HPDE6-E6E7 (cell line): Measurements from ENCODE around the gene CDC37L1.

Source experiments
- DNase-seq: peaks from one replicate; pipeline ENCODE4 v3.0.0; 2011; ENCODE audit warnings: missing footprints; ENCODE audit errors: extremely low spot score

The CDC37L1 gene

DNA sequence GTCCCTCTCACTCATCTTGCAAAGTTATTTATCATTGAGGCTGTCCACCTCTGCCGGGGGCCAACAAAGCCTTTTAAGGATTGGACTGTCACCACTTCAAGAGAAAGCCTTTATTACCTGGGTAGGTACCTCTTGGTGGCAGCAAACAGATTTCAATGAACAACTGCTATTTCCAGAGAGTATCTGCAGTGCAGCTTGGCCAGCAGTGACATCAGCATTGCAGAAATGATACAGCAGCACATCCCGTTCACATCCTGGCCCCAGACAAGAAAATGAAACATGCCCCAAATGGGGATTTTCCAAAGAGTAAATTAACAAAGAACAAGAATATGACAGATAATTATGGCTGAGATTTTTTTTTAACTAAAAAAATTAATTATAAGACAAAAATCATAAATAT, 10.8 kb upstream of the CDC37L1 start:
- no peak for DNase-seq

DNA sequence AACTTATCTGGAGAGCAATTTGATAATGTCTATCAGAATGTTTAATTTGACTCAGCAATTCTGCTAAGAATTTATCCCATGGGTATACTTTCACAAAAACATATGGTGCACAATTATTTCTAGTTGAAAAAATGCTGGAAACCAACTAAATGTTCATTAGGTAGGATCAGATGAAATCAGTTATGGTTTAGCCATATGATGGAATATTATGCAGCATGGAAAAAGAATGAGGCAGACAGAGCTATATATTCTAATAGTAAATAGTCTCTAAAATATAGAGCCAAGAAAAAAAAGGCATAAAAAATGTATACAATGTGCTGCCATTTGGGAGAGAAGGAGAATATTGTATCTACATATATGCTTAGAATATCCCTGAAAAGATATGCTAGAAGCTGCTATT, 9.5 kb upstream of the CDC37L1 start:
- DNase-seq, result no peak

DNA sequence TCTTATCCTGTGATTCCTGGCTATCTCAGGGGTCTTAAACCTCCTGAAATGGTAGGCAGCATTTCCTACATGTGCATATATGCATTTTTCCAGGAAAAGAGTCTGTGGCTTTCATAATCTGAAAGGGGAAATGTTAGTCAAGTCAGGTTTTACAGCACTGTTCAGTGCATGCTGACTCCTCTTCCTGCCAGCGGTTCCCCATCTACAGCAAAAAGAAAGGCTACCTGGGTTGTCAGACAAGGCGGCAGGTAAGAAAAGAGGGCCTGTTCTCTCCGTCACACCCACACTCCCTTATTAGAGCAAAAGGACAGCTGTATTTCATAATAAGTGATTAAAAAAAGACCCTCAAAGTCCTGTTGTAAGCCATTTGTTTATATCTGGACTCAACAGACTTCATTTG, 8.8 kb upstream of the CDC37L1 start:
- DNase-seq, result no peak

DNA sequence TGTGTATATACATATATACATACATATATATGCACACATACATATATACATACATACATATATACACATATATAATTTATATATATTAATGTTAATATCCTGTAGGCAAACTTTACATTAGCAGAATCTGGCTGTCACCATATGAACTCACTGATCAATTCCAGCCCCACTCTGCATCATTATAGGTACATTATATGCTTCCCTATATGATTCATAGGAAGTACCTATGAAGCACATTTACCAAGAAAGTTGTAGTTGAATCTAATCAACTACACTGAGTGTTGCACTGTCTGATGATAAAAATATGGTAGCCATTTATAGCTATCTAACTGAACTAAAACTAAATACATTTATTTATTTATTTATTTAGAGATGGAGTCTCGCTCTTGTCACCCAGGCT, 7.6 kb upstream of the CDC37L1 start:
- DNase-seq, result no peak

DNA sequence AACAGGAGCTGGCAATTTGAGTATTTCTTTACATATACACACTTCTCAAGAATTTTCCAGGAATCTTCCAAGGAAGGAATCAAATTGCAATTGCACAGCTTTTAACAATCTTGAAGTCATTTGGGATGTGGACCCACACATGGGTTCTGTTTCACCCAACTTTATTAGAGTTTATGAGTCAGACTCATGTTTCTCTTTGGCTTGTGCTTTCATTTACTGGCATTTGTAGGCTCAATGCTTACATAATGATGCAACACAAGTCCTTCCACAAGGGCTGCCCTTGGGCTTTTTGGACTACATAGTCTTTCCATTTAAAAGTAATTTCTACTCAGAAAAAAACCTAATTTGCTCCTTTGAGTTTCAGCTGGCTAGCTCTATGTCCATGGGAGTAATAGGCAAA, 4.6 kb upstream of the CDC37L1 start:
- no peak for DNase-seq

DNA sequence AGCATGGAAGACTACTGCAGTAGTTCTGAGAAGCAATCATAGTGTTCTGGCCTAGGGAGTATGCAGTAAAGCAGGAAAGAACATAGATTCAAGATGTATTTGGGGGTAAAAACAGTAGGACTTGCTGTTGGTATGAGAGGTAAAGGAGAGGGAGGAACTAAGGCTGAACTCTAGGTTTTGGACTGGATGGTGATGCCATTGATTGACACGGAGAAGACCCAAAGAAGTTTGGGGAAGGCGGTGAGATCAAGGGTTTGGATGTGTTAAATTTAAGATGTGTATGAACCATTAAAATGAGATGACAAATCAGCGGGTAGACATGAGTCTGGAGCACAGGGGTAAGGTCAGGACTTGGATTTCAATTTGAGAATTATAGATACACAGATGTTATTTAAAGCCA, 2.0 kb upstream of the CDC37L1 start:
- DNase-seq, result no peak

DNA sequence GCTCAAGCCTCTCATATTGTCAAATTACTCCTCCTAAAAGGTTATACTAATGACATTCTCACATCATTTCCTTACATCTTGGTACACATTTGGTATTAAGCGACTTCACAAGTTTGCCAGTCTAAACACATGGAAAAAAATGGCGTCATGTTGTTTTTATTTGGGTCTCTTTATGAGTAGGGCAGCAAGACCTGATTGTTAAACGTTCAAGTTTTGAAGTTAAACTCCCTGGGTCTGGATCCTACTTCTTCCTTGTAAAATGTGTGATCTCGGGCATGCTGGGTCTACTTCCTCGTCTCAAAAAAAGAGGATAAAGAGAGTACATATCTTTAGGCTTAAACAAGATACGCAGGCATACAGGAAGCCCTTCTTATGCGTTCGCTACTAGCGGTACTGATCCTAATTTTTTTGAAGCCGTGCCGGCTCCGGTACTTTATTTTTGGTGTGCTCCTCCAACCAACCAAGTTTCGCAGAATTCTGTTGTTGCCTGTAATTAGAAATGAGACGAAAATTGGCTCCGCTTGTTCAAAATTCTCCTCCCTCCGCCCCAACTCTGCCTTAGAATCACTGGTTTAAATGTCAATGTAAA, 596 bp upstream of the CDC37L1 start:
- DNase-seq, result no peak

DNA sequence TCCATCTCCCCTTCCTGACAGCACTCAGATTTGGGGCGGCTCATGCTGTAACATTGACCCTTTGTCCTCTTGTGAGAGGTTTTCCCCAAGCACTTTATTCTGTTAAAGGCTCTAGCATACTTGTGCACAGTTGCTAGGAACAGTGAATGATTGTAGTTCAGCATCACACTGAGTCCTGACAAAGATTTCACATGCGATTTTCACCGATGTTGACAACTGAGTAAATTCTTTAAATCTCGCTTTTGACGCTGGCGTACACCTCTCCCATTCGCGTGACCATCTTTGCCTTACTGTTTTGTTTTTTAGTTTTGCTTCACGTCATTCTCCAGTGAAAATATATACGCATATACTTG, 780 bp downstream of the CDC37L1 start:
- DNase-seq, result no peak

DNA sequence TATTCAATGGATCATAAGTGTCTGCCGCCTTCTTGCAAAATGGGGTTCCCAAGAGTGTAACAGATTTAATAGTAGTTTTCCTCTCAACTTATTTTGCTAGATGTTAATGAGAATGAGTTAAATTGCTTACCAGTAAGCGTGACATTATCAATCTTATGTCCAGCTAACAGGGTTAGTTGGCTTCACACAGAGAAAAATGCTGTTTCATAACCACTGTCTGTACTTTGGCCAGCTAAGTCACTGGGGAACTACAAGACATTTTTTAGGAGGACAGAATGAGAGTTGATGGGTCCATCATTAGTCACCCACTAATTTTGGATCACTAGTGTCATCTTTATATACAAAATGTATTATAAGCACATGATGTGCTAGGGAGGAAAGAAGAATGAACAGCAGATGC, 1.4 kb downstream of the CDC37L1 start:
- no peak for DNase-seq

DNA sequence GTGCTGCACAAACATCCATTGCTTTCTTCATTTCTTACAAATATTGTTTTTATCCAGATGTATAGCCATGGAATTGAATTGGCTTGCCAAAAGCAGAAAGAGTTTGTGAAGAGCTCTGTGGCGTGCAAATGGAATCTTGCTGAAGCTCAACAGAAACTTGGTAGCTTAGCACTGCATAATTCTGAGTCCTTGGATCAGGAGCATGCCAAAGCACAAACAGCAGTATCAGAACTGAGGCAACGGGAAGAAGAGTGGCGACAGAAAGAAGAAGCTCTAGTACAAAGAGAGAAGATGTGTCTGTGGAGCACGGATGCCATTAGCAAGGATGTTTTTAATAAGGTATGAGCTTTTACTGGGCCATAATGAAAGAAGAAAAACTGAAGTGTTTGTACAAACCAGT, 5.5 kb downstream of the CDC37L1 start:
- no peak for DNase-seq

DNA sequence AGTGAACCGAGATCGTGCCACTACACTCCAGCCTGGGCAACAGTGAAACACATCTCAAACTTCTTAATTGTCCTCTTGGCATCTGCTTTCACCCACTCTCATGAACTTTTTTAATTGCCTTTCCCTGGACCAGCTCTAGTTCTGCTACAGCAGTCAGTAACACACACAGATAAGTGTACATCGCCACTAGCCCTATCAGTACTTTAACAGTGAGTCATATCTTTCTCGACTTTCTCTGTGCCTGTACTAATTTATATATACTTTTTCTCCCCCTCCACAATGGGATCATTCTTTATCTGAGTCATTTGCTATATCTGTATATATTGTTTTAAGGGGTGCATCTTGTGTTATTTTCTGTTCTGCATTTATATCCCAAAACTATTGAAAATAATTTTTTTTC, 6.7 kb downstream of the CDC37L1 start:
- no peak for DNase-seq

DNA sequence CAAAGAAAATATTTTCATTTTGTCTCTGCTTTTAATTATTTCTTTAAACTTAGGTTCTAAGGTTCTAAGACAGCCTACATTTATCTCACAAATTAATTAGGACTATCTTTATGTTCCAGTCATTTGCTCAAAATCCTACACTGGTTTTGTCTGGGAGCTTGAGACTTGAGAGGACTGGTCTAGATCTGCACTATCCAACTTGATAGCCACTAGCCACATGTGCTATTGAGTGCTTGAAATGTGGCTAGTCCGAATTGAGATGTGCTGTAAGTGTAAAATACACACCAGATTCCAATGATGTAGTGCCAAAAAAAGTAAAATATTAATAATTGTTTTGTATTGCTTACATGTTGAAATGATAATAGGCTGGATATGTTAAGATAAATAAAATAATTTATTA, 7.2 kb downstream of the CDC37L1 start:
- DNase-seq, result no peak

DNA sequence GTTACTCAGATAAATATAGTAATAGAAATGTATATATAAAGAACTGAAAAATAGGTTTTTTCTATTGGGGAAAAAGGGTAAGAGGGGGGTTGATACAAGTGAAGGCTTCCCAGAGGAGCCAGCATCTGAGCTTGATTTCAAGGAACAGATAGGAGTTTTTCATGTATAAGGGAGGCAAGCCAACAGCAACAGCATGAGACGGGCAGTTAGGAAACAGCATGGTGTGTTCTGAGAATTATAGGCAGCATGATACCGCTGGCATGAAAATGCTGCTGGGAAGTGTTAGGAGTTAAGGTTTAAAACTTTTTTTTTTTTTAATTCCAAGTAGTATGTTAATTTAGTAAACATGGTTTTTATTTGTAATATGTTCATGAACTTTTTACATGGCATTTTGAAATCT, 9.7 kb downstream of the CDC37L1 start:
- no peak for DNase-seq

DNA sequence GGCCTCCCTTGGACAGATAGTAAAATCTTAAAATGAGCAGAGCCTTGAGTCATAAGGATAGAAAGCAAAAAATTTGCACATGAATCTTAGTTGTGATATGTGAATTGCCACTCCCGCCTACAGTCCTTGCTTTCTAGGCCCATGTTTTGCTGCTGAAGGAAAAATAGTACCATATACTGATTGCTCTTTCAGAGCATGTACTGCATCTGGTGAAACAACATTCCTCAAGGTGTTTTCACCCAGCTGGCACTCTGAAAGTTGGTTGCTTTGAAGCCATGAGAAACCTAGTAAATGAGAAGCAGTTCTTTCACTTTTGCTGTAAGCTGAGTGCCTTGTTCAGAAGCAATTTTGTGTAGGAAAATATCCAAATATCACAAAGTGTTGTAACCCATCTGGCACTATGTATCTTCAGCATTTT, 10.3 kb downstream of the CDC37L1 start:
- no peak for DNase-seq

DNA sequence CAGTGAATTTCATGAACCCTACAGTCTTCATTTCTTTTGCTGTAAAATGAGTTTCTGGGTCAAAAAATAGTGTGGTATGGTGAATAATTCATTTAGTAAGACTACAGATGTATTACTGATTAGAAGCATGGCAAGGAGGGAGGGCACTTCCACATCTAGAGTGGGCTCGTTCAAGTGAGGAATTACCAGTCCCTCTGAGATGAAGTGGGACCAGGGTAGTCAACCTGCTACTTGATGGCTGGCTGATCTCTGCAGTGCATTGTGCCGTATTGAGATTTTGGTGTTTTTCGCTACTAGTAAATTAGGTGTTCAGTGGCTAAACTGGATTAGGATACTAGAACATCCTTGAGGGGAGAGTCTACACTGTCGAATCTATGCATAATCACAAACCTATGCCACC, 10.8 kb downstream of the CDC37L1 start:
- no peak for DNase-seq

DNA sequence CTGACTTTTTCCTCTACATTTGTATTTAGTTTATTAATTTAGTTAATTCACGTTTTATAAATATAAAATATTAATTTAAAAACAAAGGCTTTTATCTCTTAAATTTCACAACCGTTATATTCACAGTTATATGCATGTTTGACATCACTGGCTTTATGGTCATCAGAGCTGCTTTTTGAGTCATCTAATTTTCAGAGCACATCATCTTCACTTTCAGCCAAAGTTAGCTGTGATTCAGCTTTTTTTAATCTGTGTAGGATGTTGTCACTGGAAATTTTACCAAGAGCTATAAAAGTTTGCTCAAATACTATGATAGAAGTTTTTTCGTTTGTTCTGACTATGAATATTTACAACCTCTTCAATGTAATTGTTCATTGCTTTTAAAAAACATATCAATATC, 12.4 kb downstream of the CDC37L1 start:
- no peak for DNase-seq

DNA sequence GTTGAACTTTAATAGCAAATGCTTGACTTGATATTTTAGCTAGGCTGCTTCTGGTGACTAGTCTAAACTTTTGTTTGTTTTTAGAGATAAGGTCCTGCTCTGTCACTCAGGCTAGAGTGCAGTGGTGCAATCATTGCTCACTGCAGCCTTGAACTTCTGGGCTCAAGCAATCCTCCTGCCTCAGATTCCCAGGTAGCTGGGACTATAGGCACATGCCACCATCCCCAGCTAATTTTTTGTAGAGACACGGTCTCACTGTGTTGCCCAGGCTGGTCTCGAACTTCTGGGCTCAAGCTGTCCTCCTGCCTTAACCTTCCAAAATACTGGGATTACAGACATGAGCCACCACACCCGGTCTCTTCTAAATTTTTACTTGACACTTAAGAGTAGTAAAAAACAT, 20.7 kb downstream of the CDC37L1 start:
- no peak for DNase-seq

DNA sequence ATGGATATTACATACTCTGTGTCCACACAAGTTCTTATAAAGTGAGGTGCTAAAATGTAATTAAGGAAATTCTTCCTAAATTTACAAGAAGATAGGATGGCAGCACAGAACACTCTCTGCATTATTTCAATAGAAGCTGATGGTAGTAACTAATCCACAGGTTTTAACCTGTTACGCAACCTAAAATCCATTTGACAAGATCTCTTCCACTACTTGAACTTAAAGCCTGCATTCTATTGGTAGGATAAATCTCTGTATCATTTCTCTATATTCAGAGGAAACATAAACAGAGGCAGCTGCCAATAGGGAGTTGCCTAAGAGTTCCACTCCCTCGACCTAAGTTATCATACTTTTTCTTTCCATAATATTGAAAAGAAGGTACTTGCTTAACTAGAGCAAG, 21.6 kb downstream of the CDC37L1 start:
- DNase-seq, result no peak

DNA sequence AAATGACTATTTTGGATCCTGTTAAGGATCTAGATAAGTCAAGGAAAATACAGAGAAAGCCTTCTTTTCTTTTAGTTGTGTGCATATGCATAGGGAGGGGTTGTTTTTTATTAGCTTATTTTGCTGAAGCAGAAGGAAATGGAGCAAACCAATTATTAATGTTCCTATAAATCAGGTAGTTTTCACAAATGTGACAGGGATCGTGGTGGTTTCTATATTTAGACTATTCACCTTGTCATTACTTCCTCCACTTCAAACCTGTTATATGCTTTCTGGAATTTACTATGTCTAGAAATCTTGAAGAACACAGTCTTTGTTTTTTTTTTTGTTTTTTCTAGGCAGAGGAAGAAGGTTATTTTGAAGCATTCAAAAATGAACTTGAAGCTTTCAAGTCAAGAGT, 22.2 kb downstream of the CDC37L1 start:
- DNase-seq, result no peak

DNA sequence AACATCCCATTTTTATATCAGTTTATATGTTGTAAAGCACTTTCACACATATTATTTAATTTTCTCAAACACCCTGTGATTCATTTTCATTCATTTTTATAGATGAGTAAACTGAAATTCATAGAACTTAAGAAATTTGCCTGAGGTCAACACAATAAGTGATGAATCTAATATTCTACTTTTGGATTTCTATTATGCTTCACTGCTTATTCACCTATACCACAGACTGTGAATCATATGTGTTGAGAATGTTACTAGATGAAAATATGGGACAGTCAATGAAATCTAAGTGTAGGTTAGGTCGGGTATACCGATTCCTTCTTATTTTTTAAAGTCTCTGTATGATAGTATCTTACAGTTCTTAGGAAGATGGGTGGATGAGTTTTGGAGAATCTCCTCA, 24.8 kb downstream of the CDC37L1 start:
- DNase-seq, result no peak

DNA sequence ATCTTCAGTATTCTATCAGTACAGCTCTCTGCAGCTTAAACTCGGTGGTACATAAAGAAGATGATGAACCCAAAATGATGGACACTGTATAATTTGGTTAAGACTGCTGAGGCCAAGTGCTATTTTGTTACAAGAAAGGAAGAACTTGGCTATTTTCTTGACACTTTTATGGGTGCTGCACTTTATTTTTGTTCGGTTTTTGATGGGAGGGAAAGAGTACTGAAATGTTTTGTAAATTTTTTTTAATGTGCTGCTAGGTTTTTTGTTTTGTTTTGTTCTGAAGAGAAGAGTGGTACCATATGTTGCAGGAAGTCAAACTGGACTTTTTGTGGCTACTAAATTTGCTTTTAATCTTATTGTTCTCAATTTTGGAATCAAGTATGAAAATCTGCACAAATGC, 26.7 kb downstream of the CDC37L1 start:
- DNase-seq, result no peak

DNA sequence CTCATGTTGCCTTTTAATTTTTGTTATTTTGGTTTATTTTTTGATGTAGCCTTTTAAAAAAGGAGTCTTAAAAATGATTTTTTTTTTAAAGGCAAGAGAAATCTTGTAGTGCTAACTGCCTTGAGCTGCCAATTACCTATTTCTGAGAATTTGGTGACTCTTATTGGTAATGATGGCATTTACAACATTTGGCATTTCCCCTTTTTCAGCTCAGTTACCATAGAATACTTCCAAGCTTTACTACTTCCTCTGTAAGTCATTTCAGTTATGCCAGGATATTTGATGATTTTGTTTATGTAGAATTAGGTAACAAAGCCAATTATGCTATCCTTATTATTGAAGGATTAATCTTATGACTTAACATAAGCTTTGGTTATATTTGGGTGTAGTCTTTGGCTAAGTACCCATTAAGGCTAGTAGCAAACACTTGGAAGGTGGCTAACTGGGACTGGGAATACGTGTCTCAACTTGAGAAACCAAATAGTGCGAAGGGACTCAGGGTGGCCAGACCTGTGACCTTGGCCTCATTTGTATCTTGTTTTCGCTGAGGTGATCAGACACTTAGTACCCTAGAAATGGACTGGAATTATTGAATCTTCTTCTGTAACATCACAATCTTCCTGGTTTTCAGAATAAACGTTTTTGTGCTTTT, 27.7 kb downstream of the CDC37L1 start:
- DNase-seq, result no peak

DNA sequence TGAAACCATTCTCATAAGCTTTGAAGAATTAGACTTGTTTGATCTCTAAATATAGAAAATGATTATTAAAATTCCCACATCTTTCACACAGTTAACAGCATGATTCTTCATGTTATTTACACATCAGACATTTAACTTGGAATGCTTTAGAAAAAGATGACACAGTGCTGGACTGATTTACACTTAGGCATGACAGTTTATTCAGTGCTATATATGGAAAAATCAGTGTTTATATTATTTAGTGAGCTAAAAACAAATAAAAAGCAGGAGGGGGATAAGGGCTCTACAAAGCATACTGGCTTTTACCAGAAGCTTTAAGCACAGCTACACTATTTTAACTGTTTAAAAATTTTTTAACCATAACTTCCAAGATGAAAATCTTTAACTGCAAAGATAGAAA, 30.0 kb downstream of the CDC37L1 start:
- DNase-seq, result no peak

DNA sequence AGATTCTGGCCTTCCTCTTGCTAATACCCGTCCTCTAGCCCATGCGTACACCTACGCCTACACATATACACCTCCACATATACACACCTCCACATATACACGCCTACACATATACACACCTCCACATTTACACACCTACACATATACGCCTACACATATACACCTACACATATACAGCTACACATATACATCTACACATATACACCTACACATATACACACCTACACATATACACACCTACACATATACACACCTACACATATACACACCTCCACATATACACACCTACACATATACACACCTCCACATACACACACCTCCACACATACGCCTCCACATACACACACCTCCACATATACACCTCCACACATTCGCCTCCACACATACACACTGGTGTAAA, 34.5 kb downstream of the CDC37L1 start:
- no peak for DNase-seq
